Measurements from ENCODE around the gene SLC25A4.

Gene SLC25A4

GRCh38 chr4:185122681-185123345 lies 20.3 kb upstream of the SLC25A4 start:
- Histone ChIP-seq H3K4me3 (ENCODE audit: low read length) (no peak overlapping the region), H3K4me1 (ENCODE audit: control insufficient read depth, low read depth, low read length) (peaks cover 11% of the 10 kb centered on the region), H3K27ac (ENCODE audit: low read length) (no peak overlapping the region), H3K27me3 (ENCODE audit: control insufficient read depth, insufficient read depth, low read length) (peaks cover 13% of the 10 kb centered on the region), H3K9ac (ENCODE audit: low read length) (no peak overlapping the region), H3K9me3 (ENCODE audit: control insufficient read depth, low read depth, low read length) (no peaks in the 10 kb centered on the region), H3K36me3 (ENCODE audit: control insufficient read depth, low read depth, low read length) (no peaks in the 10 kb centered on the region)

DNA sequence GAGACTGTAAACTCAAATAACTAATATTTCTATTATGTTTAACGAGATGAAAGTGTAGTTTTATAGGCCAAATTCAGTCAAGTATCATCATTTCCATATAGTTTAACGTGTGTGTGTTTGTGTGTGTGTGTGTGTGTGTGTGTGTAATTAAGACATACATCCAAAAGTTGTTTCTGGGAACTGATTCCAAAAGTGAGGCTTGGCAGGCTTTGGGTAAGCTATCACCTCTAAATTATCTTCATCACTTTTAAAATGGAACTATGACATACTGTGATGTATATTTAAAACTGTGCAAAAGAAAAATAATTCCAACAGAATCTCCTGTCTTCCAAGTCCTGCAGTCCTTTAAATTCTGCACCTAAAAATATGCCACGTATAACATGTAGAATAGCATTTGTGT lies 19.1 kb upstream of the SLC25A4 start:
- Histone ChIP-seq H3K27me3 (ENCODE audit: control insufficient read depth, insufficient read depth, low read length) (peaks cover 24% of the 10 kb centered on the region), H3K9ac (ENCODE audit: low read length) (no peak overlapping the region), H3K4me1 (ENCODE audit: control insufficient read depth, low read depth, low read length) (peaks cover 11% of the 10 kb centered on the region), H3K9me3 (ENCODE audit: control insufficient read depth, low read depth, low read length) (no peaks in the 10 kb centered on the region), H3K27ac (ENCODE audit: low read length) (no peak overlapping the region), H3K4me3 (ENCODE audit: low read length) (no peak overlapping the region), H3K36me3 (ENCODE audit: control insufficient read depth, low read depth, low read length) (no peaks in the 10 kb centered on the region)

- H3K4me3 ChIP-seq (ENCODE audit: low read length): peak overlapping the region; percentile 73
- H3K9me3 ChIP-seq (ENCODE audit: control insufficient read depth, low read depth, low read length): no peaks in the 10 kb centered on the region
- H3K9ac ChIP-seq (ENCODE audit: low read length): peak overlapping the region; percentile 30
Measured at GRCh38 chr4:185127021-185127925, 15.8 kb upstream of the SLC25A4 start.

GRCh38 chr4:185128272-185129119 lies 14.6 kb upstream of the SLC25A4 start:
- H3K36me3 ChIP-seq (ENCODE audit: control insufficient read depth, low read depth, low read length): no peaks in the 10 kb centered on the region
- no peaks in the 10 kb centered on the region for H3K9me3 ChIP-seq (ENCODE audit: control insufficient read depth, low read depth, low read length)
- H3K4me1 ChIP-seq (ENCODE audit: control insufficient read depth, low read depth, low read length): no peaks in the 10 kb centered on the region
- peak overlapping the region; percentile 32 for H3K9ac ChIP-seq (ENCODE audit: low read length)
- no peak overlapping the region for H3K27ac ChIP-seq (ENCODE audit: low read length)
- peaks cover 30% of the 10 kb centered on the region for H3K27me3 ChIP-seq (ENCODE audit: control insufficient read depth, insufficient read depth, low read length)
- peak overlapping the region; percentile 73 for H3K4me3 ChIP-seq (ENCODE audit: low read length)

More at GRCh38 chr4:185127021-185127925, 15.8 kb upstream of the SLC25A4 start:
- peaks cover 30% of the 10 kb centered on the region for H3K27me3 ChIP-seq (ENCODE audit: control insufficient read depth, insufficient read depth, low read length)
- H3K27ac ChIP-seq (ENCODE audit: low read length): no peak overlapping the region
- H3K36me3 ChIP-seq (ENCODE audit: control insufficient read depth, low read depth, low read length): no peaks in the 10 kb centered on the region
- no peaks in the 10 kb centered on the region for H3K4me1 ChIP-seq (ENCODE audit: control insufficient read depth, low read depth, low read length)

- H3K36me3 ChIP-seq (ENCODE audit: control insufficient read depth, low read depth, low read length): no peaks in the 10 kb centered on the region
- H3K27me3 ChIP-seq (ENCODE audit: control insufficient read depth, insufficient read depth, low read length): peaks cover 2% of the 10 kb centered on the region
- no peaks in the 10 kb centered on the region for H3K9me3 ChIP-seq (ENCODE audit: control insufficient read depth, low read depth, low read length)
- no peak overlapping the region for H3K27ac ChIP-seq (ENCODE audit: low read length)
- no peaks in the 10 kb centered on the region for H3K4me1 ChIP-seq (ENCODE audit: control insufficient read depth, low read depth, low read length)
- no peak overlapping the region for H3K9ac ChIP-seq (ENCODE audit: low read length)
- H3K4me3 ChIP-seq (ENCODE audit: low read length): no peak overlapping the region
Measured at GRCh38 chr4:185134307-185134869, 8.7 kb upstream of the SLC25A4 start.

DNA sequence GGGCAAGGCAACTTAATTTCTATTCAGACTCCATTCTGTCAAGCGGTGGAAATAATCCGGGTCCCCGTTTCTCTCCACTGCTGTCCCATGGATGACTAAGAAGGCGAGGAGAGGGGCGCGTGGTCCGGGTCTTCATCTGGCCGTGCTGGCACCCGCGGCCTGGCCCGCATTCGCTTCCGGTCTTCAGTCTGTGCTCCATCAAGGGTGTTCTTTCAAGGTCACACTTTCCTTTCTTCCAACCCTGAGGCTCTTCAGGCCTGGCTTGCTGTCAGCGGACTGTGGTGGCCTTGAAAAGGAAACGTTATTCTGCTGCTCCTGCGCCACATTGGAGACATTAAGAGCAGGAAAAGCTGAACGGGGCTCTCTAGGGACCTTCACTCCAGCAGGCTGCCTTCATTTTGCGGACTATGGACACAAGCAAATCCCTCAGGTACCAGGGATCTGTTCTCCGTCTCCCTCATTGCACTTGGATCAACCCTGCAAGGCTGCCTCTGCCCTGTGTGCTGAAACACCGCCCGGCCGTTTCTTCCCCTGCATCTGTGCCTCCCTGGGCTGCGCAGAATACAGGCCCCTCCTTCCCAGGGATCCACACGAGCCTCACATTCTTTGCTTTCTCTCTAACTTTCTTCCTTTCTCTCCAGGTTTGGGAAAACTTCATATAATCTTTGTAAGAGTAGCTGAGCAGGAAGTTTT lies 5.7 kb upstream of the SLC25A4 start:
- Histone ChIP-seq H3K9me3 (ENCODE audit: control insufficient read depth, low read depth, low read length) (no peaks in the 10 kb centered on the region), H3K36me3 (ENCODE audit: control insufficient read depth, low read depth, low read length) (no peaks in the 10 kb centered on the region), H3K27me3 (ENCODE audit: control insufficient read depth, insufficient read depth, low read length) (peaks cover 4% of the 10 kb centered on the region), H3K4me1 (ENCODE audit: control insufficient read depth, low read depth, low read length) (peaks cover under 1% of the 10 kb centered on the region), H3K9ac (ENCODE audit: low read length) (no peak overlapping the region), H3K4me3 (ENCODE audit: low read length) (no peak overlapping the region), H3K27ac (ENCODE audit: low read length) (no peak overlapping the region)

DNA sequence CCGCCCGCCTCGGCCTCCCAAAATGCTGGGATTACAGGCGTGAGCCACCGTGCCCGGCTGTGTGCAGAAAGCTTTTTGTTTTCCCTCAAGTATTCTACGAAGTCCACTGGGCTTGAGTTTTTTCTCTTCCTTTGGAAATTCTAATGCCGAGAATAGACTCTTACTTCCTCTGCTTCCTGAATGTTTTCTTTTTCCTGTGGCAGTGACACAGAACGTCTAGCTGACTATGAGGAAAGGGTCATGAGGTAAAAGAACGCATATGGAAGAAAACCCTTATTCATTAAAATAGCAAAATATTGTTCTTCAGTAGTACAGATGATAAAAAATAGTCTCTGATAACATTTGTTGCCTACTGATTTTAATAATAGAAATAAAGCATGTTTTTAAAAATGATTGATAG lies 4.9 kb upstream of the SLC25A4 start:
- no peak overlapping the region for H3K4me3 ChIP-seq (ENCODE audit: low read length)
- no peak overlapping the region for H3K27ac ChIP-seq (ENCODE audit: low read length)
- H3K4me1 ChIP-seq (ENCODE audit: control insufficient read depth, low read depth, low read length): peaks cover 4% of the 10 kb centered on the region
- no peaks in the 10 kb centered on the region for H3K9me3 ChIP-seq (ENCODE audit: control insufficient read depth, low read depth, low read length)
- no peak overlapping the region for H3K9ac ChIP-seq (ENCODE audit: low read length)
- H3K36me3 ChIP-seq (ENCODE audit: control insufficient read depth, low read depth, low read length): no peaks in the 10 kb centered on the region
- peaks cover 4% of the 10 kb centered on the region for H3K27me3 ChIP-seq (ENCODE audit: control insufficient read depth, insufficient read depth, low read length)

- H3K27me3 ChIP-seq (ENCODE audit: control insufficient read depth, insufficient read depth, low read length): peaks cover 12% of the 10 kb centered on the region
- H3K4me1 ChIP-seq (ENCODE audit: control insufficient read depth, low read depth, low read length): peaks cover 11% of the 10 kb centered on the region
- H3K4me3 ChIP-seq (ENCODE audit: low read length): no peak overlapping the region
- H3K27ac ChIP-seq (ENCODE audit: low read length): no peak overlapping the region
- no peak overlapping the region for H3K9ac ChIP-seq (ENCODE audit: low read length)
- no peaks in the 10 kb centered on the region for H3K36me3 ChIP-seq (ENCODE audit: control insufficient read depth, low read depth, low read length)
- H3K9me3 ChIP-seq (ENCODE audit: control insufficient read depth, low read depth, low read length): no peaks in the 10 kb centered on the region
Measured at GRCh38 chr4:185139736-185140135, 3.3 kb upstream of the SLC25A4 start.

GRCh38 chr4:185141777-185142176 lies 1.3 kb upstream of the SLC25A4 start:
- H3K4me3 ChIP-seq (ENCODE audit: low read length): no peak overlapping the region
- H3K9ac ChIP-seq (ENCODE audit: low read length): no peak overlapping the region
- peaks cover 12% of the 10 kb centered on the region for H3K27me3 ChIP-seq (ENCODE audit: control insufficient read depth, insufficient read depth, low read length)
- H3K36me3 ChIP-seq (ENCODE audit: control insufficient read depth, low read depth, low read length): peaks cover 15% of the 10 kb centered on the region
- no peaks in the 10 kb centered on the region for H3K9me3 ChIP-seq (ENCODE audit: control insufficient read depth, low read depth, low read length)
- H3K27ac ChIP-seq (ENCODE audit: low read length): no peak overlapping the region
- peaks cover 11% of the 10 kb centered on the region for H3K4me1 ChIP-seq (ENCODE audit: control insufficient read depth, low read depth, low read length)

DNA sequence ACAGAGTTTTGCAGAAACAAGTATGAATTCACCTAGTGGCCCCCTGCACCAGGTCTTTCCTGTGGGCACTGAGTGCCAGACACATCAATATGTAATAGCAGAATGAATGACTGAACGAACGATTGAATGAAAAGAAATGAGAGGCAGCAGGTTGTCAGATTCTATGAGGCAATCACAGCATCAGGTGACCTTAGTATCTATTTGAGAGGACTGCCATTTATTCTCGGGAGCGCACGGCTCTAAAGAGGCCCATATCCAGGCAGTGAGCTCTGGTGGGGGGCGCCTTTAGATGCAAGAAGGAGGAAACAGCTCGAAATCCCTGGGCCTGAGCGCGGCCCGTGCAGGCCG lies 528 bp upstream of the SLC25A4 start:
- Histone ChIP-seq H3K27me3 (ENCODE audit: control insufficient read depth, insufficient read depth, low read length) (peaks cover 12% of the 10 kb centered on the region), H3K9me3 (ENCODE audit: control insufficient read depth, low read depth, low read length) (no peaks in the 10 kb centered on the region), H3K27ac (ENCODE audit: low read length) (no peak overlapping the region), H3K4me3 (ENCODE audit: low read length) (peak overlapping the region; percentile 91), H3K9ac (ENCODE audit: low read length) (peak overlapping the region; percentile 55), H3K4me1 (ENCODE audit: control insufficient read depth, low read depth, low read length) (peaks cover 11% of the 10 kb centered on the region), H3K36me3 (ENCODE audit: control insufficient read depth, low read depth, low read length) (peaks cover 22% of the 10 kb centered on the region)

Measured in iPS-18a (cell line).